ENCODE measurements around the gene EXOG.

The EXOG gene

DNA sequence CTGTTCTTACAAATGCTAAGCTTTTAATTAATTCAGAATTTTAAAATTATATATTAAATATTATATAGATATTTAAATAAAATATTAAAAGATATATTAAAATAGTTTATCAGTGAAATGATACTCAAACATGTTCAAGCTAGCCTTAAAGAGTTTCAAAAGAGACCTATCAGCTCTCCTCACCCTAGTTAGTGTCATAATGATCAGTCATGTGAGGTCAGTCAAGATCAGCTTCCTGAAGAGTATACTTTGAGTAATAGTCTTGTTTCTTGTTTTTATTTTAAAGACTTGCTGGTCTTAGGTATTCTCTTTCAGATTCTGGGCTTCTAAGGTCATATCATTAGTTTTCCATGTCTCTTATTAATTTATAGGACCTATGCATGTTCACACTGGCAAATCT is 14.5 kb downstream of the EXOG start:
- no peak for DNase-seq (ENCODE audit: low spot score)

DNA sequence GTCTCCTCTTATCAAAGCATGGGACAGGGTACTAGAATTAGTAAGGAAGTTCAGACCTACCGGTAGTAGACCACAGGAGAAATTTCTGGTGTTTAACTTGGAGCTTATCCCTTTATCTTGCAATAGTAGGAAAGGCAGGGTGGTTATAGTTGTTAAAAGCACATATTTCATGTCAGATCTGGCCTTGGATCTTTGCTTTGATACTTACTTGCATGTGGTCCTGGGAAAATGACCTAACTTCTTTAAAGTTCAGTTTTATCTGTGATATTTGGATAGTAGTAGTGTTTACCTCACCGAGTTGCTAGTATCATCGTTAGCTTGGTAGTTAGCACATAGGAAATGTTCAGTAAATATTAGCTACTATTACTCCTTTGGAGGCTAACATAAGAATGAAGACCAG is 15.4 kb downstream of the EXOG start:
- no peak for DNase-seq (ENCODE audit: low spot score)

DNA sequence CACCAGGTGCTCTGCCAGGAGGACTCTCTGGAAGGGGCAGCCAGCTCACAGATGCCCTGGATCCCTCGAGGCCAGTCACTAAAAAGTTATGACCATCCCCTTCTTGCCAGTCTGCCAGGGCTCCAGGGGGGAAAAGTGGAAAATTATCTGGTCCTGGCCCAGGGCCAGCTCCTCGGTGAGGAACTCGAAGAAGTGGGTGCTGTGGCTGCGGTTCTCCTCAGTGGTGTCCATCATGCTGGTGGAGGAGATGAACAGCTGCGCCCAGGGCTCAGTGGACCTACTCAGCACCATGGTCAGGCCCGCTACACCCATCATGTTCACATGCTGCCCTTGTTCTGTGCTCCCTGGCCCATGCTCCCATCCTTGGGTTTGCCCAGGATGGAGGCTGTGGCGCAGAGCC is 19.2 kb downstream of the EXOG start:
- no peak for DNase-seq (ENCODE audit: low spot score)

DNA sequence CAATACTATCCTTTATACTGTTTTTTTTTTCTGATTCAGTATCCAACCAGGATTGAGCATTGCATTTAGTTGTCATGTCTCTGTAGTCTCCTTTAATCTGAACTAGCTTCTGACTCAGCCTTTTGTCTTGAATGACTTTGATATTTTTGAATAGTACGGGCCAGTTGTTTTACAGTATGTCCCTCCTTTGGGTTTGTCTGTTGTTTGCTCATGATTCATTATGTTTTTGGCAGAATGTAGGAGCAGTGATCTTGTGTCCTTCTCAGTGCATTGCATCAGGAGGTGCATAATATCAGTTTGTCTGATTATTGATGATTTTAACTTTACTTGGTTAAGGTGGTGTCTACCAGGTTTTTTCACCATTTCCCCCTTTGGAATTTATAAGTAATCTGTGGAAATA is 20.5 kb downstream of the EXOG start:
- no peak for DNase-seq (ENCODE audit: low spot score)

DNA sequence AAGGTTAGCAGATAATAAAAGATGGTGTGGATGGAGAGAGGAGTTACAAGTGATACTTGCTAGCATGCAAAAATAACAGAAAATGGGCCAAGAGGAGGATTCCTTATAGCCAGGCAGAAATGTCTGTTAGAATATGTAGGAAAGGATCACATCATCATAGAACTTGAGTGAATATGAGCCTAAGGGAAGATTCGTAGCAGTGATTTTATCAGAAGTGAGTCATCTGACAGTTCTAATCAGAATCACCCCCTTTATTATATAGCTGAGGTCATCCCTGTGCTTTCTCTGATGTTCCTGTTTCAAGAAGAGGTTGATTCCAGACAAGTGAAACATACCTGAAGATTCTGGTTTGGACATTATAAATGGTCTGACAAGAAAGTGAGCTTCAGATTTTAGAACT is 22.9 kb downstream of the EXOG start:
- DNase-seq (ENCODE audit: low spot score) = no peak

DNA sequence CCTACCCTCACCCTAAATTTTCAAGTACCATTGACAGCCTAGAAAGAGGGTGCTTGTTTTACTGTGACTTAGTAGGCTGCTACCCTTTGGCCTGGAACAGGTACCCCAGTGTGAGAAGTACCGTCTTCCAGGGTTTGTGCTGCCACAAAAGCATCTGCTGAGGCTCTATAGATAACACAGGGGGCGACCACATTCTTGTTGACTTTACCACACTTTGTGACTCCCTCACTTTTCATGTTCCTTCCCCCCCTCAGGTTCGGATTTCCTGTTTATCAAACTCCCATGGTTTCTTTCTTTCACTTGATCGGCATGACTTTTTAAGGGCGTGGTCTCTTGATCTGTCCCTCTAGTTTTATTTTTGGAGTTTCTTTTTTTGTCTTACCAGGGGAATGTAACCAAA is 23.5 kb downstream of the EXOG start:
- DNase-seq (ENCODE audit: low spot score) = no peak

DNA sequence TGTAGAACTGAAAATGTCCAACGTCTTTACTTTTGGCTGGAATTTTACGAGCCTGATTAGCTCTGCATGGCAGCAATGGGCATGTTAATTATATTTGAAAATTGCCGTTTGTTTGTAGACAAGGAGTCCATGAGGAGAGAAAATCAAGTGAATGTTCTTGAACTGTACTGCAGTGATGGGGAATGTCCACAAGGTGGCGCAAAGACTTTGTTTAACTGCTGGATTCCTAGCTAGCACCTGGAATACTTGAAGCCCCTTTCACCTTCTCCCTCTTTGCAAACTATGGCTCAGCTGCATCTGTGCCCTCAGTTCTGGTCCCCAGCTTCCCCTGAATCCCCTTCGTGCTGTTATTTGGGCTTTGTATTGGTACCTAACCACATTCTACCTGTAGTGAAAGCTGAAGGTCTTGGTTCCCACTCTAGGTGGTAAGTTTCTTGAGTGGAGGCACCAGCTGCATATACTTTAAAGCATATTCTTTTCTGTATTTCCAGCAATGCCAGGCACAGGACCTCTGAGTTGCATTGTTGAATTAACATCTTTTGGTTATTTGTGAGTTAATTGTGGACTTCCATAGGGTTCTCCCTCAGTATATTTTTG is 25.3 kb downstream of the EXOG start:
- peak; percentile 76 for DNase-seq (ENCODE audit: low spot score)

DNA sequence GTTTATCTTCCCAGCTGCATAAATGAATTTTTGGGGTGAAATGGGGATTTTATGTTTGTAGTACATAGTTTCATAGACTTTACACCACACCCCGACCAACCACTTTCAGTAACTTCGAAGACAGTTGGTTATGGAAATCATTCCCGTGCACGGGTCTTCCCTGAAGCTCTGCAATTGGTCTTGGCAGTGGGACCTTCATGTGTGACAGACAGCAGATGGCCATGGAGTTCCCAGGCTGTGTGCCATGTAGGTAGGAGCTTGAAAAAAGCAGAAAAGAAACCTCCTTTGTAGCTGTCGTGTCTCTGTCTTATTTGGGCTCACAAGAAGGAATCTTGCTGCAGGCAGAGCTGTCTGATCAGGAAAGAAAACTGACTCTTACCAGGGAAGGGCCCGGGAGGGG is 25.9 kb downstream of the EXOG start:
- no peak for DNase-seq (ENCODE audit: low spot score)

DNA sequence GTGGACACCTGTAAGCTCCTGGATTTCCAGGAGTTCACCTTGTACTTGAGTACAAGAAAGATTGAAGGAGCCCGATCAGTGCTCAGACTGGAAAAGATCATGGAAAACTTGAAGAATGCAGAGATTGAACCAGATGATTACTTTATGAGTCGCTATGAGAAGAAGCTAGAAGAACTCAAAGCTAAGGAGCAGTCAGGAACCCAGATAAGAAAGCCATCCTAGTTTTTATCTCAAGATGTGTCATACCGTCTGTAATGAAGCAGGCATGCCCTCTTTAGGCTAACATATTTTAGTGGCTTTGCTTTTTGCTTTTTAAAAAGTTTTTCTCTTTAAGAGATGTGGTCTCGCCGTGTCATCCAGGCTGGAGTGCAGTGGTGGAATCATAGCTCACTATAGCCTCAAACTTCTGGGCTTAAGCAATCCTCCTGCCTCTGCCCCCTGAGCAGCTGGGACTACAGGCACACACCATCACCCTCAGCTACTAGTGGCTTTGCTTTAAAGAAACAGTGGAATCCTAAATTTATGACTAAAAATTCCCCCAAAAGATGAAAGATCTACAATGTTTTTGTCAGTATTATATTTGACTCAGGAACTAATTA is 28.1 kb downstream of the EXOG start:
- no peak for DNase-seq (ENCODE audit: low spot score)

DNA sequence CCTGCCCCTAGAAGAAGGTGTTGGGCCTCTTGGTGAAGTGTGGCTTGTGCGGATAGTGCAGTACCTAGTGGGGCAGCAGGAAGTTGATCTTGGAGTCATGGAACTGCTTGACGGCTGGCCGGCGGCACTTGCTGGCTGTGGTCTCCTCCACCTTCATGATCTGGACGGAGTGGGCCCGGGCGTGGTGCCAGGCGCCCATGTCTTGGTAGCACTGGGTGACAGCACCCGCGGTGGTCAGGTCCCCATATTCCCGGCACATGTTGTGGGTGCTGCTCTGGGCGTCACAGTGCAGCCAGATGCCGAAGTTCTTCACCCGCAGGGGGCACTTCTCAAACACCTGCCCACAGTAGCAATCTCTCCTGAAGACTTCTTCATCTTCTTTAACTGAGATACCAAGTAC is 30.7 kb downstream of the EXOG start:
- DNase-seq (ENCODE audit: low spot score) = no peak

DNA sequence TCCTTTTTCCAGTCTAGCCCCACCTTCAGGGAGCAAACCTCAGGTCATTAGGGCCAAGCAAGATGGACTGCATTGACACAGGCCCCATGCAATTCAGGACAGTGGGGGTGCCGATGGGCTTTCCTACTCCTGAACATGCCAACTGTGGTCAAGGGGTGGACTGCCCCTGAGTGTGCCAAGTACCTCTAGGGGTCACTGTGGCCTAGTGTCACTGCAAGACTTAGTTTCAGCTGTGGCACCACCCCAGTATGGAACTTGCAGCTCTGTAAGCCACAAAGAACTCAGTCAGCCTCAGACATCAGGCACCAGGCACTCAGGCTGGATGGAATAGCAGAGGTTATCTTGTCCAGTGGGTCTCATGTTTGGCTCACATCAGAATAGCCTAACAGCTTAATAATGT is 32.3 kb downstream of the EXOG start:
- no peak for DNase-seq (ENCODE audit: low spot score)

DNA sequence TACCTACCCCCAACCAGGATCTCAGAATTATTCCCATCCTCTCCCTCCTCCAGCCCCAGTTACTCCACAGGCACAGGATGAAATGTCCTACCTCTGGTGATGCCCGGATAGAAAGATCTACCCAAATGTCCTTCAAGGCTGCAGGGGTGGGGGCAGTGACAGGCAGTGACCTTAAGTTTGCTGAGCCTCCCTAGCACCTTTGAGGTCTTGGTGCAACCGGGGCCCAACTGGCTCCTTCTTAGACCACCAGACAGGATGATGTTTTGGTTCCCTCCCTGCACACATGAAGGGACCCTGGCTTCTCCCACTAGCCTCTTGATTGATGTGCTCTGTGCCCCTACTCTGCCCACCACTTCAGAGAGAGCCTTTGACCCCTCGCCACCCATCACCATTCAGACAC is 36.4 kb downstream of the EXOG start:
- DNase-seq (ENCODE audit: low spot score) = no peak

DNA sequence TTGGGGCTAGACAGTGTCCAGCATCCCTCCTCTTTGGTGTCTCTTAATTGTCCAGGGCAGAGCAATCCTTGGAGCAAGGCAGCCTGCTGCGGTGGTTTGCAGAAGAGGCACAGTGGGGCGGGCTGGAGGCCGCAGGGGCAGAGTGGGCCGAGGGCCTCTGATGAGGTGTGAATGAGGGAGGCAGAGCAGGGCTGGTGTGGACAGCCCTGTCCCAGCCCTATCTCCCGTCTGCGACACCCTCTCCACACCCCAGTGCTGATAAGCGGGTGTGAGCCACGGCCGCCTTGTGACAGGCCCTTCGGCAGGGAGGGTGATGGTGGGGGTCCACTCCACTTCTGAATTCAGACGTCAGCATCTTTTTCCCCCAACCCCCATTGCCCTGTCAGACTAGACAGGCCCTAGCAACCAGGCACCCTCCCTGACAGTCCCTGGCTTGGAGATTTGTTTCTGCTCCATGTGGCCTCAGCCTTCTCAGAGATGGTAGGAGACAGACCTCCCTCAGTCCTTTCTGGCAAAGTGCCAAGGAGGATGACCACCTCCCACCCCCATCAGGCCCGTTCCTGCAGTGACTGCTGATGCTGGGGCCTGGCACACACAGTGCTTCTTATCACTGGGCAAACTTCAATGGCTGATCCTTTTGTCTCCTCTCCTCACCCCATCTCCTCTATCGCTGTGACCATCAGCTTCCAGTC is 37.3 kb downstream of the EXOG start:
- no peak for DNase-seq (ENCODE audit: low spot score)

DNA sequence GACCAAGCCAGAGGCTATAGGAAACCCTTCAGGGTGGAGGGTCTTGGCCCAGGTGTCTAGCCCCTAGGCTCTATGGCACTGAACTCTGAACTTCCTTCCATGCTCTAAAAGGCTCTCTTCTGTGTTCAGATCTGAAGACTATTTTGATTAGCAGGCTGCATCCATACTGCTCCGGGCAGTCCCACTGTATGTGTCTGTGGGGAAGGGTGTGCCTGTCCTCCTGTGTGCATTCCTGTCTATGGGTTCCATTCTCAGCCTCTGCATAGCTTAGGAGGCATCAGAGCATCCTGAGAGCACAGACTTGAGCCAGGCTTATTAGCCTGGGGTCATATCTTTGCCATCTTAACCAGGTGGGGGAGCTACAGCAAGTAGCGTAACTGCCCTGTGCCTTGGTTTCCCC is 38.0 kb downstream of the EXOG start:
- no peak for DNase-seq (ENCODE audit: low spot score)

DNA sequence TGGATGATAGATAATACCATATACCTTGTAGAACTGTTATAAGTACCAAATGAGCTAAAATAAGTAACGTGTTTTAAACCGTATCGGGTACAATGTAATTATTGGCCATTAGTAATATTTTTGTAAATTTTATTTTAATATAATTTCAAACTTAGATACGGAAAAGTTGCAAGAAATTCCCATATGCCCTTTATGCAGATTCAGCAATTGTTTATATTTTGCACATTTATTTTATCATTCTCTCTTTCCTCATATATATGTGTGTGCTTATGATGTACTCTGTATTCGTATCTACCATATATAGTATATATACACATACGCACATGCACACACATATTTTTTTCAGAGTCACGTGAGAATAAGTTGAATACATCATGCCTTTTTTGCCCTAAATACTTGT is 38.5 kb downstream of the EXOG start:
- DNase-seq (ENCODE audit: low spot score) = no peak

DNA sequence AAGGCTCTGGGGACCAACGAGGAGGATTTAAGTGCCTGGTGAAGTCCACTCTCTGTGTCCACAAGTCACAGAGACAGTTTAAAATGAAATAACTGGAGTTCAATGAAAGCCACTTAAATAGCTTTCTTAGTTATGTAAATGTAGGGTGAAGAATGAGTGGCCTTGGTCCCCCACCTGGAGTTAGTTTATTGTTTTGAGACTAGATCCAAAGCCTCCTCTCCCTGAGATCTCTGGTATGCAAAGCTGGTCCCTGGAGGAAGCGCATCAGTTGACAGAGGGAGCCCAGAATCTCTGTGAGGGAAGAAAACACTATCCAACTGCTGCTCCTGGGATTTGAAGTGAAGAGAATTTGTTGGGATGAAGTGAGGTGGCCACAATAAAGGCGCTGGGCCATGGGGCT is 40.5 kb downstream of the EXOG start:
- DNase-seq (ENCODE audit: low spot score) = no peak

DNA sequence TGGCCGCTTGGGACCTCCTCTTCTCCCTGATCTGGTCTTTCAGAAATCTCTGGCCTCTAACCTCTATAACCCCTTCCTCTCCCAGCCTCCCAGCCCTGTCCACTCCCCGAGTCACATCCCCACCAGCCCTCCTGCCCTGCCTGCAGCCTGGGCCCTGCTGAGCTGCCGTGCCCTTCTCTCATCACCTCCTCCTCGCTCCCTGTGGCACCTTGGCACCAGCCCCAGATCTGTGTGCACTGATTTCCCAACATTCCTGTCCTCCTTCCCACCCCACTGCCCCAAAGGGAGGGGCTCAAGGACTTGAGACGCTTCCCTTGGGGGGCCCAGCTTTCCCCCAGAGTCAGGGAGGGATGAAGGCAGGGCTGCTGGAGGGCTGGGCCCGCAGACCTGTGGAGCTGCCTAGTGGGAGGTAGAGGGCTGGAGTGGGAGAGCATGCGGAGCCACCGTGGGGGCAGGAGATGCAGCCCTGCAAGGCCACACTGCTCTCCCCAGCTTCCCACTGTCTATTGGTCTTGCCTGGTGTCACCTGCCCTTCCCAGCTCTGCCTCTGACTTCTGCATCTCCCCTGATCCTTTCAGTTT is 42.7 kb downstream of the EXOG start:
- DNase-seq (ENCODE audit: low spot score) = no peak

DNA sequence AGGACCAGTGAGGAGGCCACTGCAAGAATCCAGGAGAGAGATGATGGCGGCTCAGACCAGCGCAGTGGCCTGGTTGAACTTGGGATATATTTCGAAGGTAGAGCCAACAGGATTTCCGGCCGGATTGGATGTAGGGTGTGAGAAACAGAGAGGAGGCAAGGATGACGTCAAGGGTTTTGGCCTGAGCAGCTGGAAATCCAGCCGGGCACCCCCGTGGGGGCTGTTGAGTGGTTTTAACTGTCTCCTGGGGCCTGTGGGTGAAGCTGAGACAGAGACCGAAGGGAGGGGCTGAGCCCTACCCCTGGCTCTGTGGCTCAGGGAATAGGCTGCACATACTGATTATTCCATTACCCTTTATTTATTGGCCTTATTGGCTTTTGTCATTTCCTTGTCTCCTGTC is 45.7 kb downstream of the EXOG start:
- no peak for DNase-seq (ENCODE audit: low spot score)

DNA sequence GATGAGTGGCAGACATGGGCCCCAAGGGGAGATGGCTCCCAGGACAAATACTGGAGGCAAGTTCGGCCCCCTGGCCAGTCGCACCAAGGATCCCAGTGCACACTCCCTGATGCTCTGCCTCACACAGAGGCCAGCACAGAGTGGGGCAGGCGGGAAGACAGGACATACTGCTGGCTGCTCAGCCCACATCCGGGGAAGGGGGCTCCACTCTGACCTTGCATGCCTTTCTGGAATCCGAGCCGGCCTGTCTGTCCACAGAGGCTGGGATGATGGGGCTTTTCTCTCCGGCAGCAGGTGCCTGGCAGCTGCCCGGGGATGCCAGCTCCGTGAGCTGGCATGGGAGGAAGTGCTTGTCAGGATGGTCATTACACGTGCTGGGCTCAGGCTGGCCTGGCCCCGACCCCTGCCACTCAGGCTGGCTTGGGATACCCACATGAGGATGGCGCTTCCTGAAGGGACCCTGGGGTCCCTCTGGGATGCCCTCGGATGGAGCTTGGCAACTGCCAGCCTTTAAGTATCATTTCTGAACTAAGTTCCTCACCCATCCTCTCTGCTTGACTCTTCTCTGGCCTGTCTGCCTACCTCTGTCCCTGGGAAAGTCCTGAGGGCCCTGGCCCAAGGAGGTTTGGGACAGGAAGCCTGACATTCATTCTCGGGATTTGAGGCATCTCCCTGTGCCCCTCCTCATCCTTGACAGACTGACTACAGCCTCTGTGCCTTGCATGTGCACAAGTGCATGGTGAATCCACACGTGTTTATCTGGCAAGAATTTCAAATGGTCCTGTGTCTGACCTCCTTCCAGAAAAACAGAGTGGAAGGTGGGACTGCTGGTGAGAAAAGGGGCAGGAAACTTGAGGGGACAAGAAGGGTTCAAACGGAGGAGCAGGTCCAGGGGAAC is 46.5 kb downstream of the EXOG start:
- no peak for DNase-seq (ENCODE audit: low spot score)

DNA sequence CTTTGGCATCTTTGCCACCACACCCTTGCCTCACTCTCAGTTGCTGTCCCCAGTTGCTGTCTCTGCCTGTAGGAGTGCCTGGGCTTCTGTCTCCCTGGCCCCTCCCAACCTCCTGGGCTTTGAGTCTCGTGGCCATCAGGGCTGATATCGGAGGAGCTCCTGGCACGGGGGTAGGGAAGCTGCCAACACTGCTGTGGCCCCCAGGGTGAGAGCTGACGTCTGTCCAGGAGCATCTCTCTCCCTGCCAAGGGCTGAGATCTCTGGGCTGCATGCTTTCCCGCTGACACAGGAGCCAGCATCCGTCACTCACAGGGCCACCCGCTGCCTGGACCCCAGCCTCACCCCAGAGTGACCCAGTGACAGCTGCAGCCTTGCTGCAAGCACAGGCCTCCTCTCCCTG is 47.4 kb downstream of the EXOG start:
- DNase-seq (ENCODE audit: low spot score) = no peak

DNA sequence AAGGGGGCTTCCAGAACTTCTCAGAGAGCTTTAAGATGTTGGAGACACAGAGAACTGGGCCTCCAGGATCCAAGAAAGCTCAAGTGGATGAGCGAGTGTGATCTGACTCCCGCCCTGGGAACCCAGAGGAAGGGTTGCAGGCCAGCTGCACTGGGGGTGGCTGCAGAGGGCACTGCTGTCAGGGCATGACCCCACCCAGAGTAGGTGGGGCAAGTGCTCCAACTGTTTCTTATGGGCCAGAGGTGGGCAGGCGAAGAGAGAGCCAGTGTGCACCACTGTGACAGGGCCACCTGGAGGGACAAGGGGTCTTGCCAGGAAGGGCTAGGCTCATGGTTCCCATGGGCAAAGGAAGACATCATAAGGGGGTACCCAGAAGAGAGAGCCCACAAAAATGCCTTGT is 48.8 kb downstream of the EXOG start:
- no peak for DNase-seq (ENCODE audit: low spot score)

DNA sequence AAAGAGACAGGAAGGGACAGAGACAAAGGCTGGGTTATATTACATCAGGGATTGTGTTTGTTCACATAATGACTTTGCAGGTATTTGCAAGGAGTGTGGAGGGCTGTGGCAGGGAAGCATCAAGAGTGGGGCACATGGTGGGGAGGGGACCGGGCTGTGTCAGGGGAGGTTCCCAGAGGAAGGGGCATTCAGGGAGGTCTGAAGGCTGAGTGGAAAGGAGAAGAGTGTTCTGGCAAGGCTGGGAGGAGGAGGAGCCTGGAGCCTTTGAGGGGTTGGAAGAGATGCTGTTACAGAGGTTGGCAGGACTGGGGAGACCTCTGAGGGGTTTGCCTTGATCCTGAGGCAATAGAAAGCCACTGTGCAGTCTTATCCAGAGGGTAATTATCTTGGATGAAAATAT is 49.4 kb downstream of the EXOG start:
- DNase-seq (ENCODE audit: low spot score) = no peak

DNA sequence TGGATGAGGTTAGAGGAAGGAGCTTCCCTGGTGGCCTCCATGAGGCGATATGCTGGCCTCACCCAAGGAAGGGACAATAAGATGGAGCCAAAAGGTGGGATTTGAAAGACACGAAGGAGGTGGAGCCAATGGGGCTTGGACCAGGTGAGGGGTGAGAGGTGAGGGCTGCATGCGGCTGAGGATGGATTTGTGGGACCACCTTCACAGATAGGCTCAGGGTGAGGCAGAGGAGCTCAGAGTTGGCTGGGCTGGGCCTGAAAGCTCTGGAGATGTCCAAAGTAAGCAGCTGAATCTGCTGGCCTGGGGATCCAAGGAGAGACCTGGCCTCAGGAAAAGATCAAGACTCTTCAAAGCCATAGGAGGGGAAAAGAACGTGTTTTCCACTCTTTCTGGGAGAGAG is 49.8 kb downstream of the EXOG start:
- no peak for DNase-seq (ENCODE audit: low spot score)
